Amniotic epithelial cell (primary cell): ENCODE measurements around the gene FITM1.
A peak's percentile ranks its signal among the peaks of the same experiment; 100 is the strongest.

Experiments
- DNase-seq: peaks from one replicate; pipeline ENCODE4 v3.0.0-alpha.2; 2010; ENCODE audit warnings: low read depth

FITM1 gene

GRCh38 chr14:24119691-24120090 is 10.8 kb upstream of the FITM1 start:
- no peak for DNase-seq

DNA sequence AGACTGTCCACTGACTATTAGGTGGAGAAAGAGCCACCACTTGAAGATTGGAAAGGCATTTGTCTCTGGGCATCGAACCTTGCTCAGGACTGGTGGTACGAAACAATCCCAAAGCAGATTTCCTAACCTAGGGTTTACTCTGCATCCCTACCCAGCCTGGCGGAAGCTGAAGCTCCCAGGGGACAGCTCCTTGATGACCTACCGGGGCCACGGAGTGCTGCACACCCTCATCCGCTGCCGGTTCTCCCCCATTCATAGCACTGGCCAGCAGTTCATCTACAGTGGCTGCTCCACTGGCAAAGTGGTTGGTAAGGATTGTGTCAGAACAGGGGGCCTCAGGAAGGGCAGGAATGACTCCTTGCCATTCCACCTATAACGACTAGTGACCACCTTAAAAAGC is 9.2 kb upstream of the FITM1 start:
- no peak for DNase-seq

DNA sequence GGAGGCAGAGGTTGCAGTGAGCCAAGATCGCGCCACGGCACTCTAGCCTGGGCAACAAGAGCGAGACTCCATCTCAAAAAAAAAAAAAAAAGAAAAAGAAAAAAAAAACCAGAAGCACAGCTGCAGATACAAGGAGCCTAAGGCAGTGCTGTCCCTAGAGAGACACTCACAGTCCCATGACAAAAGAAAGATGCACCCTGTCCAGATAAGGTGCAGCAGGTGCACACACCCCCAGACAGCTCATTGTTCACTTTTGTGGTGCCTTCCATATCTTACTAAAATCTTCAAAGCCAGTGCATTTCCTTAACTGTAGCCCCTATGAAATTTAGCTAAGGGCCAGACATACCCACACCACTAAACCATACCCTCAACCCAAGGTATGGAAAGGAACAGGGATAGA is 8.0 kb upstream of the FITM1 start:
- DNase-seq, result no peak

GRCh38 chr14:24122898-24123297 is 7.6 kb upstream of the FITM1 start:
- no peak for DNase-seq

GRCh38 chr14:24123424-24124417 is 6.7 kb upstream of the FITM1 start:
- DNase-seq, result no peak

DNA sequence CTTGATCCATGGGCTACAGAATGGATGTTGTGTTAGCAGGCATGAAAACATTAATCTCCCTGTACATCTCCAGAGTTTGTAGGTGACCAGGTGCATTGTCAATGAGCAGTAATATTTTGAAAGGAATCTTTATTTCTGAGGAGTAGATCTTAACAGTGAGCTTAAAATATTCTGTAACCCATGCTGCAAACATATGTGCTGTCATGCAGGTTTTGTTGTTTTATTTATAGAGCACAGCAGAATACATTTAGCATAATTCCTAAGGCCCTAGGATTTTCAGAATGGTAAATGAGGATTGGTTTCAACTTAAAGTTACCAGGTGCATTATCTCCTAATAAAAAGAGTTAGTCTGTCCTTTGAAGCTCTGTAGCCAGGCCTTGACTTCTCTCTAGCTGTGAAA is 3.5 kb upstream of the FITM1 start:
- DNase-seq, result no peak

DNA sequence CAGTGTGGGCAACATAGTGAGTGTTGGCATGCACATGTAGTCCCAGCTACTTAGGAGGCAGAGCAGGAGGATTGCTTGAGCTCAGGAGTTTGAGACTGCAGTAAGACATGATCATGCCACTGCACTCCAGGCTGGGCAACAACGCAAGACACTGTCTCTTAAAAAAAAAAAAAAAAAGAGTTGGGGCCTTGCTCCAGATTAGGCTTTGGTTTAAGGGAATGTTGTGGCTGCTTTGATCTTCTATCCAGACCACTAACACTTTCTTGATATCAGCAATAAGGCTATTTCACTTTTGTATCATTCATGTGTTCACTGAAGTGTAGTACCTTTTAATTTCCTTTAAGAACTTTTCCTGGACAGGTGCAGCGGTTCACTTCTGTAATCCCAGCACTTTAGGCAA is 2.8 kb upstream of the FITM1 start:
- DNase-seq, result no peak

DNA sequence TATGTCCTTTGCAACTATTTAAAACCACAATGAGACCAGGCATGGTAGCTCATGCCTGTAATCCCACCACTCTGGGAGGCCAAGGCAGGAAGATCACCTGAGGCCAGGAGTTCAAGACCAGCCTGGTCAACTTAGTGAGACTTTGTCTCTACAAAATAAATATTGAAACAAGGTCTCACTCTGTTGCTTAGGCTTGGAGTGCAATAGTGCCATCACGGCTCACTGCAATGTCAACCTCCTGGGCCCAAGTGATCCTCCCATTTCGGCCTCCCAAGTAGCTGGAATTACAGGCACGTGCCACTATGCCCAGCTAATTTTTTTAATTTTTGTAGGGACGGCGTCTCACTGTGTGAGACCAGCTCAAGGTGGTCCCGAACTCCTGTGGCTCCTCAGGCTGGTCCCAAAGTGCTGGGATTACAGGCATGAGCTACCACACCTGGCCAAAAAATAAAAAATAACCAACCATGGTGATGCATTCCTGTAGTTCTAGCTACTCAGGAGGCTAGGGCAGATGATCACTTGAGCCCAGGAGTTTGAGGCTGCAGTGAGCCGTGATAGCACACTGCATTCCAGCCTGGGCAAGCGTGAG is 955 bp upstream of the FITM1 start:
- DNase-seq, result no peak

GRCh38 chr14:24130717-24131548 is 474 bp downstream of the FITM1 start:
- no peak for DNase-seq

GRCh38 chr14:24131549-24131966 is 1.1 kb downstream of the FITM1 start:
- DNase-seq, result no peak

DNA sequence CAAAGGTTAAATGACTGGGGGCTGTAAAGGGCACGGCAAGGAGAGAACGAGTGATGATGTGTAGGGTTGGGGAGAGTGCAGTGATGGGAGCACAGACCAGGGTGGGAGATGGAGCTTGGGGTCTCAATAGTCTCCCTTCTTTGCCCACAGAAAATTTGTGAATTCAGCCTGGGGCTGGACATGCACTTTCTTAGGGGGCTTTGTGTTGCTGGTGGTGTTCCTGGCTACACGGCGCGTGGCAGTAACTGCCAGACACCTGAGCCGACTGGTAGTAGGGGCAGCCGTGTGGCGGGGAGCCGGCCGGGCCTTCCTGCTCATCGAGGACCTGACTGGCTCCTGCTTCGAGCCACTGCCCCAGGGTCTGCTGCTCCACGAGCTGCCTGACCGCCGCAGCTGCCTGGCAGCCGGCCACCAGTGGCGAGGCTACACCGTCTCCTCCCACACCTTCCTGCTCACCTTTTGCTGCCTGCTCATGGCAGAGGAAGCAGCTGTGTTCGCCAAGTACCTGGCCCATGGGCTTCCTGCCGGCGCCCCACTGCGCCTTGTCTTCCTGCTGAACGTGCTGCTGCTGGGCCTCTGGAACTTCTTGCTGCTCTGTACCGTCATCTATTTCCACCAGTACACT is 1.7 kb downstream of the FITM1 start:
- no peak for DNase-seq

DNA sequence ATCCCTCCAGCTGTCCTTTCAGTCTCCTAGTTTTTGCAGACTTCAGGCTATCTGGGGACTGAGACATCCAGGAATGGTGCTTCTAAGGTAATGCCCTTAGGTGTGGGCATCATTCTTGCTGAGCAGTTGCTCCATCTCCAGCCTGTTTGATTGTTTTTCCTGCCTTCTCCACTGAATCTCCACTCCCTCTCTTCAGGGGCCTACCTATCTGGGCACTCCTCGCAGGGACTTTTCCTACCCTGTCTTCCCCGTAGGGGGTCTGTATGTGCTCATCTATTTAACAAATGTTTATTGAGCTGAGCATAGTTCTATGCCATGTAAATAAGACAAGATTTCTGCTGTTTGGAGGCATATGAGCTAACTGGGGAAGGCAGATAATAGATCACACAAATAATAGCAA is 2.5 kb downstream of the FITM1 start:
- no peak for DNase-seq

- no peak for DNase-seq
These were observed 3.3 kb downstream of the FITM1 start for GRCh38 chr14:24133735-24134134.

- DNase-seq, result no peak
These were observed 5.0 kb downstream of the FITM1 start for GRCh38 chr14:24135584-24135833.

DNA sequence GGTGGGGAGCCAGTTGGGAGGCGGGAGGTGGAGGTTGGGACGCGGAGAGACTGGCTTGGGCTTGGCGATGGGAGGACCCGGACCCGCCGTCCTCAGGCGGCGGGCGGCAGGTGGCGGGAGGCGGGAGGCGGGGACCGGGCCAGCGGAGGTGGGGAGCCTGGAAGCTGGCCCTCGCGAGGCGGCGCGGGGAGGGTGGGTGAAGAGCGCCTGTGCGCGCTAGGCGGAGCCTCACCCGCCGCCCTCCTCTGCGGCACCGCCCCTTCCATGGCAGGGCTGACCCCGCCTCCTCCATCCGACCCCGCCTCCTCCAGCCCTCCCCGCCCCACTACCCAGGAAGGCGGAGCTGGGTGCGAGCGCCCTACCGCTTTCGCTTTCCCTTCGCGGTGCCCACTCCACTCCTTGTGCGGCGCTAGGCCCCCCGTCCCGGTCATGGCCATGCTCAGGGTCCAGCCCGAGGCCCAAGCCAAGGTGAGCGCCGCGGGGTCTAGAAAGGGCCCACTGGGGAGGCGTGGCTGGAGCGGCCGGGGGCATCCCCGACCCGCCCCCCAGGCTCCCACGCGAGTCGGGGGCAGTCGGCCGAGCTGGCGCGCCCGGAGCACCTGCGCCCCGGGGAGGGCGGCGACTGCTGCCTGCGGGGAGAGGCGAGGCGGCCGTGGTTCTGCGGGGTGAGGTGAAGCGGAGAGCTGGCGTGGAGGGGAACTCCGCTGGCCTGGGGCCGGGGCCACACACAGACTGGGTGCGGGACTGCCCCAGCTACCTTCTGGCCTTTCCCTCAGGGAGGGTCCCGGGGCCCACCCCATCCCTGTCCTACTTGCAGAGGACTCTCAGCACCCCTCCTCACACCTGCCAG is 5.6 kb downstream of the FITM1 start, which contains the start of gene PSME1:
Gene PSME1 (plus strand): TSS at position 361 of the 850 bp plus-strand sequence. CDS start 69 bp downstream, at position 430.
- peak; percentile 75 for DNase-seq

DNA sequence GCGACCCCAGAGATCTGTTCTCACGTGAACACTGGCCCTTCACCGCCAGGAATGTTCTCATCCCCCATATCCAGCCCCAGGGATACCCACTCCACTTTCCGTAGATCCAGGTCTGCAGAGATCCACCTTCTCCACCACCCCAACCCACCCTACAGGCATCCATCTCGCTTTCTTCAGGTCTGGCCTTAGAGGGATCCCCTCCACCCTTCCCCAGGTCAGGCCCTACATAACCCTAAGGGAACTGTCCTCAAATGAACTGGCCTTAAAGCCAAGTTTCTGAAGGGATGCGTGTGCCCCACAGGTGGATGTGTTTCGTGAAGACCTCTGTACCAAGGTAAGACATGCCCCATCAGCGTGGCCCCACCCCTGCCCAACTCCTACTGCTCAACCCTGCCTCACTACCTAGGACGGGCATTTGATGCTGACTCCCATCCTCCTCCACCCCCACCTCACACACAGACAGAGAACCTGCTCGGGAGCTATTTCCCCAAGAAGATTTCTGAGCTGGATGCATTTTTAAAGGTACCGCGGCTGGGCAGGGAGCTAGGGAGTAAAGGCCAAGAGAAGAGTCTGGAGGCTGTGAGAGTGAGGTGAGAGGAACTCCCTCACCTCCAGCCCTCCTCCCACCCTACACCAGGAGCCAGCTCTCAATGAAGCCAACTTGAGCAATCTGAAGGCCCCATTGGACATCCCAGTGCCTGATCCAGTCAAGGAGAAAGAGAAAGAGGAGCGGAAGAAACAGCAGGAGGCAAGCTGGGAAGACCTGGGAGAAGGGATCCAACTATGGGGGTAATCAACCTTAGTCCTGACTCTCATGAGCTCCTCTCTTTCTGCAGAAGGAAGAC is 6.4 kb downstream of the FITM1 start:
- DNase-seq, result no peak

GRCh38 chr14:24137529-24138395 is 7.3 kb downstream of the FITM1 start:
- no peak for DNase-seq

GRCh38 chr14:24138396-24139271 is 8.2 kb downstream of the FITM1 start:
- DNase-seq, result no peak
